ENCODE data around the gene PDK4. TPM values are rescaled to one million over a fixed set of nuclear protein-coding genes. Genes with fewer than 3 reads are reported as not detected.

Gene PDK4
- total RNA-seq, 2 experiments from 2014 or later: not detected

GRCh38 chr7:95590387-95591248 is 5.7 kb downstream of the PDK4 start:
- H3K4me3 Mint-ChIP-seq: no peak overlapping the region
- H3K36me3 Mint-ChIP-seq: no peaks in the 10 kb centered on the region
- no peak for DNase-seq
- H3K4me1 Mint-ChIP-seq: no peaks in the 10 kb centered on the region
- no peaks in the 10 kb centered on the region for H3K9me3 Mint-ChIP-seq
- peaks cover 5% of the 10 kb centered on the region for H3K27me3 Mint-ChIP-seq
- no peak overlapping the region for H3K27ac Mint-ChIP-seq

GRCh38 chr7:95589766-95590165 is 6.5 kb downstream of the PDK4 start:
- Mint-ChIP-seq H3K4me1 (no peaks in the 10 kb centered on the region), H3K27ac (no peak overlapping the region), H3K36me3 (no peaks in the 10 kb centered on the region), H3K9me3 (no peaks in the 10 kb centered on the region), H3K4me3 (no peak overlapping the region), H3K27me3 (no peaks in the 10 kb centered on the region)
- no peak for DNase-seq

- no peak for DNase-seq
- H3K9me3 Mint-ChIP-seq: no peaks in the 10 kb centered on the region
- H3K4me3 Mint-ChIP-seq: no peak overlapping the region
- no peaks in the 10 kb centered on the region for H3K4me1 Mint-ChIP-seq
- no peaks in the 10 kb centered on the region for H3K27me3 Mint-ChIP-seq
- H3K36me3 Mint-ChIP-seq: no peaks in the 10 kb centered on the region
- no peak overlapping the region for H3K27ac Mint-ChIP-seq
These were observed 7.3 kb downstream of the PDK4 start for GRCh38 chr7:95589031-95589430.

GRCh38 chr7:95586951-95587301 is 9.4 kb downstream of the PDK4 start:
- Mint-ChIP-seq H3K27ac (no peak overlapping the region), H3K4me1 (no peaks in the 10 kb centered on the region), H3K4me3 (no peak overlapping the region), H3K27me3 (no peaks in the 10 kb centered on the region), H3K36me3 (no peaks in the 10 kb centered on the region), H3K9me3 (no peaks in the 10 kb centered on the region)
- no peak for DNase-seq

GRCh38 chr7:95585426-95585789 is 10.9 kb downstream of the PDK4 start:
- Mint-ChIP-seq H3K4me3 (no peak overlapping the region), H3K27me3 (no peaks in the 10 kb centered on the region), H3K27ac (no peak overlapping the region), H3K9me3 (no peaks in the 10 kb centered on the region), H3K4me1 (no peaks in the 10 kb centered on the region), H3K36me3 (no peaks in the 10 kb centered on the region)
- DNase-seq: no peak

- DNase-seq: no peak
- Mint-ChIP-seq H3K9me3 (no peaks in the 10 kb centered on the region), H3K4me1 (no peaks in the 10 kb centered on the region), H3K36me3 (no peaks in the 10 kb centered on the region), H3K27ac (no peak overlapping the region), H3K4me3 (no peak overlapping the region), H3K27me3 (no peaks in the 10 kb centered on the region)
These were observed 11.4 kb downstream of the PDK4 start for GRCh38 chr7:95584769-95585425.

GRCh38 chr7:95583834-95584621 is 12.3 kb downstream of the PDK4 start:
- DNase-seq: no peak

GRCh38 chr7:95582578-95583293 is 13.6 kb downstream of the PDK4 start:
- H3K9me3 Mint-ChIP-seq: no peaks in the 10 kb centered on the region
- DNase-seq: no peak
- no peaks in the 10 kb centered on the region for H3K27me3 Mint-ChIP-seq
- no peak overlapping the region for H3K4me3 Mint-ChIP-seq
- no peaks in the 10 kb centered on the region for H3K4me1 Mint-ChIP-seq
- no peak overlapping the region for H3K27ac Mint-ChIP-seq
- no peaks in the 10 kb centered on the region for H3K36me3 Mint-ChIP-seq

More at GRCh38 chr7:95583834-95584621, 12.3 kb downstream of the PDK4 start:
- Mint-ChIP-seq H3K27ac (no peak overlapping the region), H3K4me1 (no peaks in the 10 kb centered on the region), H3K4me3 (no peak overlapping the region), H3K9me3 (no peaks in the 10 kb centered on the region), H3K27me3 (no peaks in the 10 kb centered on the region), H3K36me3 (no peaks in the 10 kb centered on the region)

- no peak overlapping the region for H3K27ac Mint-ChIP-seq
- no peaks in the 10 kb centered on the region for H3K9me3 Mint-ChIP-seq
- no peaks in the 10 kb centered on the region for H3K4me1 Mint-ChIP-seq
- DNase-seq: no peak
- H3K36me3 Mint-ChIP-seq: no peaks in the 10 kb centered on the region
- no peak overlapping the region for H3K4me3 Mint-ChIP-seq
- H3K27me3 Mint-ChIP-seq: no peaks in the 10 kb centered on the region
These were observed 14.8 kb downstream of the PDK4 start for GRCh38 chr7:95581467-95581866.

GRCh38 chr7:95579318-95579717 is 17.0 kb downstream of the PDK4 start:
- H3K4me1 Mint-ChIP-seq: no peaks in the 10 kb centered on the region
- H3K9me3 Mint-ChIP-seq: no peaks in the 10 kb centered on the region
- no peak for DNase-seq
- no peaks in the 10 kb centered on the region for H3K36me3 Mint-ChIP-seq
- no peak overlapping the region for H3K4me3 Mint-ChIP-seq
- H3K27ac Mint-ChIP-seq: no peak overlapping the region
- H3K27me3 Mint-ChIP-seq: no peaks in the 10 kb centered on the region

GRCh38 chr7:95578299-95578855 is 17.9 kb downstream of the PDK4 start:
- no peaks in the 10 kb centered on the region for H3K27me3 Mint-ChIP-seq
- H3K4me1 Mint-ChIP-seq: no peaks in the 10 kb centered on the region
- DNase-seq: no peak
- H3K4me3 Mint-ChIP-seq: no peak overlapping the region
- H3K27ac Mint-ChIP-seq: no peak overlapping the region
- H3K36me3 Mint-ChIP-seq: no peaks in the 10 kb centered on the region
- H3K9me3 Mint-ChIP-seq: no peaks in the 10 kb centered on the region

- Mint-ChIP-seq H3K9me3 (no peaks in the 10 kb centered on the region), H3K4me3 (no peak overlapping the region), H3K36me3 (no peaks in the 10 kb centered on the region)
These were observed 19.2 kb downstream of the PDK4 start for GRCh38 chr7:95577137-95577536.

GRCh38 chr7:95569720-95570119 is 26.6 kb downstream of the PDK4 start:
- no peak for DNase-seq
- Mint-ChIP-seq H3K27ac (no peak overlapping the region), H3K4me1 (no peaks in the 10 kb centered on the region), H3K36me3 (no peaks in the 10 kb centered on the region), H3K27me3 (no peaks in the 10 kb centered on the region), H3K4me3 (no peak overlapping the region), H3K9me3 (no peaks in the 10 kb centered on the region)

More at GRCh38 chr7:95577137-95577536, 19.2 kb downstream of the PDK4 start:
- H3K27me3 Mint-ChIP-seq: no peaks in the 10 kb centered on the region
- no peak for DNase-seq
- no peaks in the 10 kb centered on the region for H3K4me1 Mint-ChIP-seq
- no peak overlapping the region for H3K27ac Mint-ChIP-seq

GRCh38 chr7:95560674-95561073 is 35.6 kb downstream of the PDK4 start:
- H3K27me3 Mint-ChIP-seq: peaks cover 6% of the 10 kb centered on the region
- H3K4me3 Mint-ChIP-seq: no peak overlapping the region
- no peak overlapping the region for H3K27ac Mint-ChIP-seq
- no peaks in the 10 kb centered on the region for H3K36me3 Mint-ChIP-seq
- no peaks in the 10 kb centered on the region for H3K9me3 Mint-ChIP-seq
- no peaks in the 10 kb centered on the region for H3K4me1 Mint-ChIP-seq
- no peak for DNase-seq
